Naive thymus-derived CD8-positive, alpha-beta T cell (primary cell): Measurements from ENCODE around the gene MAGEA9B. TPM values are rescaled to one million over a fixed set of nuclear protein-coding genes. Genes with fewer than 3 reads are reported as not detected.
"Not testable (repeated sequence)": the region's sequence is repeated elsewhere in the genome, so short reads cannot be mapped to it uniquely, and the experiment has no call there.

Source experiments
- ATAC-seq, 2 donors: fragments of 150-1000 bp; cut with Tn5 transposase in 1 of 2; sonication (Bioruptor Pico), chemical (Tn5 transposase) in 1 of 2; 1 replicate in 1 of 2; 2 replicates in 1 of 2; pipeline ENCODE4 v1.10.0; 2021; ENCODE audit warnings: mild to moderate bottlenecking in 2 of 2, moderate library complexity in 2 of 2
- POLR2A ChIA-PET: fragments of 350-600 bp; sonication (Branson Sonifier 250); formaldehyde crosslinking; loops from one replicate; lab custom pipeline; 2021; ENCODE audit warnings: antibody characterized with exemption; lab: Charles Lee
- DNase-seq, 10 donors: peaks; one replicate each; pipeline versions ENCODE4 v3.0.0 to v3.0.0-alpha.2; 2020 to 2022
- H3K27ac Mint-ChIP-seq, 10 donors: one replicate each; pipeline ENCODE4 v1.8.0; 2020 to 2022; ENCODE audit warnings: mild to moderate bottlenecking in 10 of 10, mixed read lengths in 10 of 10, moderate library complexity in 4 of 10, inconsistent platforms in 1 of 10
- H3K27me3 Mint-ChIP-seq, 5 donors: one replicate each; pipeline ENCODE4 v1.8.0; 2021 to 2022; ENCODE audit warnings: mixed read lengths in 5 of 5
- H3K36me3 Mint-ChIP-seq, 3 donors: one replicate each; pipeline ENCODE4 v1.8.0; 2020 to 2022; ENCODE audit warnings: mixed read lengths in 3 of 3, mild to moderate bottlenecking in 2 of 3, inconsistent platforms in 1 of 3
- H3K4me1 Mint-ChIP-seq, 4 donors: one replicate each; pipeline ENCODE4 v1.8.0; 2021 to 2022; ENCODE audit warnings: mixed read lengths in 4 of 4
- H3K4me3 Mint-ChIP-seq, 10 donors: one replicate each; pipeline ENCODE4 v1.8.0; 2020 to 2022; ENCODE audit warnings: mild to moderate bottlenecking in 10 of 10, mixed read lengths in 10 of 10, moderate library complexity in 6 of 10, inconsistent platforms in 1 of 10
- H3K9me3 Mint-ChIP-seq, 9 donors: one replicate each; pipeline ENCODE4 v1.8.0; 2020 to 2022; ENCODE audit warnings: mixed read lengths in 9 of 9, mild to moderate bottlenecking in 3 of 9, inconsistent platforms in 1 of 9, moderate library complexity in 1 of 9
- polyA plus RNA-seq, 3 donors: library from polyadenylated mRNA; unstranded; fragments of 300-500 nt; fragmentation: Illumina TruSeq; gene quantifications; one replicate each; pipeline ENCODE4 v1.2.3, GENCODE V29; 2021
- total RNA-seq, 8 experiments: library from RNA in 2 of 8; stranded (reverse) in 2 of 8; gene quantifications; one replicate each; pipeline ENCODE4 v1.2.3 and lab custom pipeline; 2021 to 2026

The MAGEA9B gene
- total and polyA plus RNA-seq, 5 experiments from 2014 or later: not detected

DNA sequence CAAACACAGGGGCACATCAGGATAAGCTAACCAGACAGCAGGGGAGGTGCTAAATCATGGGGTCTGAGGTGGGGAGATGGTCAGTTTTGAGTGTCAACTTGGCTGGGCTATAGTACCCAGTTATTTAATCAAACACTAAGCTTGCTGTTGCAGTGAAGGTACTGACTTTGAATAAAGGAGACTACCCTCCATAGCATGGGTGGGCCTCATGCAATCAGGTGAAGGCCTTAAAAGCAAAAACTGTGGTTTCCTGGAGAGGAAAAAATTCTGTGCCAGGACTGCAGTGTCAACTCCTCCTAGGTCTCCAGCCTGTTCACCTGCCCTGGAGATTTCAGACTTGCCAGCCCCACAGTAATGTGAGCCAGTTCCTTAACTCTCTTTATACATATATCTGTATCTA, 20.4 kb upstream of the MAGEA9B start:
- POLR2A ChIA-PET: no interaction called here
- no peak for ATAC-seq
- DNase-seq: no peak
- H3K27ac Mint-ChIP-seq: no peak overlapping the region
- H3K4me1 Mint-ChIP-seq: peaks cover 0 to 11% (median 8%) of the 10 kb centered on the region in 4 donors
- H3K27me3 Mint-ChIP-seq: no peaks in the 10 kb centered on the region
- peaks cover 0 to 39% (median 5%) of the 10 kb centered on the region in 3 donors for H3K36me3 Mint-ChIP-seq
- H3K4me3 Mint-ChIP-seq: no peak overlapping the region
- no peaks in the 10 kb centered on the region for H3K9me3 Mint-ChIP-seq

GRCh38 chrX:149605248-149605885, 18.1 kb upstream of the MAGEA9B start:
- not testable (repeated sequence) for ATAC-seq, H3K4me3 Mint-ChIP-seq, H3K9me3 Mint-ChIP-seq, H3K4me1 Mint-ChIP-seq, DNase-seq, H3K27me3 Mint-ChIP-seq
- POLR2A ChIA-PET: interaction anchor here (0.9 kb wide), 1 partner anchor 149 kb away, joined by 4 read pairs; no protein-coding TSS in a partner anchor
- peak overlapping the region in 2 of 10 donors; percentile 1 to 92 for H3K27ac Mint-ChIP-seq
- peaks cover 0 to 42% (median 5%) of the 10 kb centered on the region in 3 donors for H3K36me3 Mint-ChIP-seq

DNA sequence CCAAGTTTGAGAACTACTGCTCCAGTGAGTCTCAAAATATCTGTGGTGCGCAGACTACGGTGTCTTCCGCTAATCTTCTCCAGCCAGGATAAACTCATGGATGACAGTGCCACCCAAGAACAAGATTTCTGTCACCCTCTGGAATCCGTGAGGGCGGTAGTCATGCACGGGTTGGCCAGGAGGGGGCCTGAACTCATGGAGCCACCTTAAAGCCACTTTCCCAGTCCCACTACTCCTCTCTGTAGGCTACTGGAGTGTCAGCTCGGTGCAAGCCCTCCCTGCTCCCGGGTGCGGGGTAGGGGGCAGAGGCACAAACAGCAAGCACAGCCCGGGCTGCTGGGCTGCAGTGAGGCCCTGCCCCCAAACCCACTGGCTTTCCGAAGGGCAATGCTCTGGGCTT, 11.3 kb upstream of the MAGEA9B start:
- H3K9me3 Mint-ChIP-seq, POLR2A ChIA-PET, H3K4me3 Mint-ChIP-seq, H3K27ac Mint-ChIP-seq, ATAC-seq, DNase-seq, H3K27me3 Mint-ChIP-seq, H3K4me1 Mint-ChIP-seq: not testable (repeated sequence)
- peaks cover 0 to 18% (median 0%) of the 10 kb centered on the region in 3 donors for H3K36me3 Mint-ChIP-seq

GRCh38 chrX:149595943-149596342, 8.7 kb upstream of the MAGEA9B start:
- H3K9me3 Mint-ChIP-seq, H3K27ac Mint-ChIP-seq, DNase-seq, H3K4me3 Mint-ChIP-seq, ATAC-seq, POLR2A ChIA-PET, H3K36me3 Mint-ChIP-seq, H3K27me3 Mint-ChIP-seq, H3K4me1 Mint-ChIP-seq: not testable (repeated sequence)

GRCh38 chrX:149595214-149595613, 8.0 kb upstream of the MAGEA9B start, which contains the start of gene HSFX2:
Gene HSFX2 (minus strand): TSS chrX:149595314. CDS start chrX:149594700, 614 bp downstream.
- H3K4me1 Mint-ChIP-seq, H3K27ac Mint-ChIP-seq: not testable (repeated sequence)

GRCh38 chrX:149590993-149591392, 3.7 kb upstream of the MAGEA9B start:
- H3K9me3 Mint-ChIP-seq, H3K4me1 Mint-ChIP-seq, H3K27ac Mint-ChIP-seq, DNase-seq, ATAC-seq, POLR2A ChIA-PET, H3K4me3 Mint-ChIP-seq, H3K27me3 Mint-ChIP-seq, H3K36me3 Mint-ChIP-seq: not testable (repeated sequence)

More at GRCh38 chrX:149595214-149595613, 8.0 kb upstream of the MAGEA9B start, which contains the start of gene HSFX2:
- DNase-seq, POLR2A ChIA-PET, H3K36me3 Mint-ChIP-seq, ATAC-seq, H3K4me3 Mint-ChIP-seq, H3K9me3 Mint-ChIP-seq, H3K27me3 Mint-ChIP-seq: not testable (repeated sequence)

GRCh38 chrX:149585631-149586030, 1.6 kb downstream of the MAGEA9B start:
- ATAC-seq, DNase-seq, POLR2A ChIA-PET, H3K36me3 Mint-ChIP-seq, H3K4me3 Mint-ChIP-seq, H3K4me1 Mint-ChIP-seq, H3K27ac Mint-ChIP-seq, H3K9me3 Mint-ChIP-seq, H3K27me3 Mint-ChIP-seq: not testable (repeated sequence)

- H3K9me3 Mint-ChIP-seq, H3K27ac Mint-ChIP-seq, DNase-seq, H3K4me1 Mint-ChIP-seq, POLR2A ChIA-PET, H3K4me3 Mint-ChIP-seq, H3K27me3 Mint-ChIP-seq, H3K36me3 Mint-ChIP-seq, ATAC-seq: not testable (repeated sequence)
Observed at GRCh38 chrX:149573456-149573855, 13.8 kb downstream of the MAGEA9B start.

- peaks cover 0 to 4% (median 1%) of the 10 kb centered on the region in 5 donors for H3K27me3 Mint-ChIP-seq
- no peak overlapping the region for H3K4me3 Mint-ChIP-seq
- POLR2A ChIA-PET: no interaction called here
- H3K4me1 Mint-ChIP-seq: no peaks in the 10 kb centered on the region
- H3K27ac Mint-ChIP-seq: no peak overlapping the region
- ATAC-seq (no peak), DNase-seq (no peak)
- no peaks in the 10 kb centered on the region for H3K36me3 Mint-ChIP-seq
- H3K9me3 Mint-ChIP-seq: no peaks in the 10 kb centered on the region
Observed at GRCh38 chrX:149572743-149573142, 14.5 kb downstream of the MAGEA9B start.

GRCh38 chrX:149571770-149572169, 15.5 kb downstream of the MAGEA9B start:
- no peak for DNase-seq
- no peaks in the 10 kb centered on the region for H3K9me3 Mint-ChIP-seq
- H3K4me1 Mint-ChIP-seq: no peaks in the 10 kb centered on the region
- POLR2A ChIA-PET: no interaction called here
- H3K27me3 Mint-ChIP-seq: peaks cover 0 to 4% (median 4%) of the 10 kb centered on the region in 5 donors
- no peak overlapping the region for H3K27ac Mint-ChIP-seq
- ATAC-seq: no peak
- H3K36me3 Mint-ChIP-seq: no peaks in the 10 kb centered on the region
- no peak overlapping the region for H3K4me3 Mint-ChIP-seq

DNA sequence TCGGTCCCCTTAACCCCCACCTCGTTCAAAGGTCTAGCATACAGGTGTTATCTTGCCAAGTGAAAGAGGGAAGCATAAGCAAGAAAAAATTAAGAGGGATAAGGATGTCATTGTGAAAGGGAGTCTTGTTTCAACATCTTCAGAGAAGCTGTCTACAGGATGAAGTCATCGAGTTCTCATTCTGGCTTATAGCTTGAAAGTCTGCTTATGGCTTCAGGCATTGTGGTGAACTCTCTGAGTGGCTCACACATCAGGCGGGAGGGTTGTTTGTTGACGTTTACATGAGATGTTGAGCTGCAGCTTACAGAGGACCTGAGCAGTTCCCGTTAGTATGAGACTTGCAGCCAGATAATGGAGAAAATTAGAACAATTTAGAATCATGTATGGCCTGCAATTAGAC, 16.6 kb downstream of the MAGEA9B start:
- no peaks in the 10 kb centered on the region for H3K9me3 Mint-ChIP-seq
- no peak for ATAC-seq
- no peaks in the 10 kb centered on the region for H3K36me3 Mint-ChIP-seq
- peaks cover 0 to 4% (median 4%) of the 10 kb centered on the region in 5 donors for H3K27me3 Mint-ChIP-seq
- H3K27ac Mint-ChIP-seq: no peak overlapping the region
- H3K4me3 Mint-ChIP-seq: no peak overlapping the region
- DNase-seq: no peak
- POLR2A ChIA-PET: no interaction called here
- H3K4me1 Mint-ChIP-seq: no peaks in the 10 kb centered on the region

- no peak for DNase-seq
- POLR2A ChIA-PET: no interaction called here
- Mint-ChIP-seq H3K36me3 (no peaks in the 10 kb centered on the region), H3K27ac (no peak overlapping the region), H3K4me3 (no peak overlapping the region), H3K27me3 (peaks cover 0 to 4% (median 4%) of the 10 kb centered on the region in 5 donors), H3K4me1 (no peaks in the 10 kb centered on the region), H3K9me3 (no peaks in the 10 kb centered on the region)
- no peak for ATAC-seq
Observed at GRCh38 chrX:149569770-149570169, 17.5 kb downstream of the MAGEA9B start.

DNA sequence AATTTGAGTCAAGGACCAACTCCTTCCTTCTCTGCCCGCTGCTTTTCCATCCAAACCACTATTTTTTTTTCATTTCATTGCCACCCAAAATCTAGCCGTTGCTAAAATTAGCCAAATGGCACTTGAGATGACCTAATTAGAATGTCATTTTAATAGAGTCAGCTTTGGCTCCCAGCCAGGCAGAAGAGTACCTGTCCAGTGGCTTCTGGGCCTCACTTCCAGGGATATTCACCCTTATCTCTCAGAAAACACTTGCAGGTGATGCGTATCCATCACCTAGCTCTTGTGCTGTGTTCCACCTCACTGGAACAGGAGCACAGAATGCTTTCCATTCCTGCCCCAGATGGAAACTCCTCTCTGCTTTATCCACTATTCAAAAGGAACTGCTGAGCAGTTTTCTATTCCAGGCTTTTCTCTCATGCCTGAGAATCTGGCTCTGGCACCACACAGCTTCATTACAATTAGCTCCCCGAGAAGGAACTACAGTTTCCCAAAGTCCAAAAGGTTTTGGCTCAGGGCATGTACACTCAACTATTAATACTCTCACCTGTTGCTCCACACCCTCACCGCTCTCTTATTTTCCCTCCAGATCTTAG, 18.5 kb downstream of the MAGEA9B start:
- Mint-ChIP-seq H3K4me3 (no peak overlapping the region), H3K27me3 (peaks cover 0 to 4% (median 4%) of the 10 kb centered on the region in 5 donors), H3K9me3 (no peaks in the 10 kb centered on the region), H3K27ac (no peak overlapping the region), H3K36me3 (no peaks in the 10 kb centered on the region), H3K4me1 (no peaks in the 10 kb centered on the region)
- ATAC-seq (no peak), DNase-seq (no peak)
- POLR2A ChIA-PET: no interaction called here
